Inflammatory macrophage (primary cell): ENCODE data around the gene ANKRD1.

ENCODE experiments used
- DNase-seq, 2 donors: peaks; one replicate each; pipeline ENCODE4 v3.0.0-alpha.2; 2020 to 2022

Gene ANKRD1

GRCh38 chr10:90935581-90936275 lies 14.8 kb upstream of the ANKRD1 start:
- no peak for DNase-seq

- DNase-seq: no peak
Observed at GRCh38 chr10:90930971-90931871, 10.3 kb upstream of the ANKRD1 start.

GRCh38 chr10:90930070-90930837 lies 9.4 kb upstream of the ANKRD1 start:
- DNase-seq: no peak

GRCh38 chr10:90929179-90929578 lies 8.3 kb upstream of the ANKRD1 start:
- no peak for DNase-seq

GRCh38 chr10:90927293-90927692 lies 6.4 kb upstream of the ANKRD1 start:
- DNase-seq: no peak

GRCh38 chr10:90925079-90926029 lies 4.5 kb upstream of the ANKRD1 start:
- DNase-seq: no peak

- no peak for DNase-seq
Observed at GRCh38 chr10:90924552-90924951, 3.7 kb upstream of the ANKRD1 start.

- no peak for DNase-seq
Observed at GRCh38 chr10:90923111-90923731, 2.3 kb upstream of the ANKRD1 start.

GRCh38 chr10:90921906-90922305 lies 1.0 kb upstream of the ANKRD1 start:
- DNase-seq: no peak

GRCh38 chr10:90919683-90920574 lies 958 bp downstream of the ANKRD1 start:
- DNase-seq: no peak

GRCh38 chr10:90917968-90918318 lies 2.9 kb downstream of the ANKRD1 start:
- DNase-seq: no peak

- no peak for DNase-seq
Observed at GRCh38 chr10:90917238-90917967, 3.5 kb downstream of the ANKRD1 start.

- DNase-seq: no peak
Observed at GRCh38 chr10:90916392-90917237, 4.3 kb downstream of the ANKRD1 start.

GRCh38 chr10:90915766-90916075 lies 5.2 kb downstream of the ANKRD1 start:
- no peak for DNase-seq

- no peak for DNase-seq
Observed at GRCh38 chr10:90914992-90915765, 5.7 kb downstream of the ANKRD1 start.

GRCh38 chr10:90913774-90914420 lies 7.0 kb downstream of the ANKRD1 start:
- DNase-seq: no peak

GRCh38 chr10:90912854-90913479 lies 7.9 kb downstream of the ANKRD1 start:
- DNase-seq: no peak
